Lower leg skin (tissue), 4 donors: ENCODE results near the gene SCAF8. TPM values are rescaled to one million over a fixed set of nuclear protein-coding genes. Genes with fewer than 3 reads are reported as not detected.

Experiments used
- DNase-seq, 2 donors: peaks; one replicate each; pipeline ENCODE4 v3.0.0-alpha.2; 2019; ENCODE audit warnings: low spot score in 2 of 2
- H3K4me3 ChIP-seq: fragments of 200-600 bp; sonication (generic); 2 replicates; pipeline ENCODE4 v1.5.1; 2017; ENCODE audit warnings: mild to moderate bottlenecking, low read depth; ENCODE audit not compliant: poor library complexity, severe bottlenecking
- POLR2A ChIP-seq, 2 donors: fragments of 450-650 bp; IDR thresholded peaks; one replicate each; pipeline ENCODE4 v1.6.1; 2016 to 2017; ENCODE audit warnings: antibody characterized with exemption in 2 of 2, mild to moderate bottlenecking in 1 of 2, moderate library complexity in 1 of 2
- WGBS, 2 donors: methylation state at CpG; one replicate each; pipeline ENCODE4 v1.1.5; 2018; 5-methylcytosine and 5-hydroxymethylcytosine counted together
- intact Hi-C: fragments of 100-400 bp; cut with DNase I; formaldehyde crosslinking; loops from one replicate; pipeline ENCODE4 v1.15.0; 2023; ENCODE audit warnings: low total_unique reads
- total RNA-seq, 4 donors: library from RNA; depleted of rRNA; stranded (reverse); fragments of >200 nt; gene quantifications; one replicate each; pipeline ENCODE4 v1.1.0, GENCODE V29; 2016
- TF ChIP-seq, protein P1 (sequence below), 3 donors: fragments of 450-650 bp; IDR thresholded peaks; one replicate each; pipeline ENCODE4 v1.5.1; 2016; ENCODE audit warnings: antibody characterized with exemption in 3 of 3, mild to moderate bottlenecking in 3 of 3, moderate library complexity in 2 of 3

SCAF8 gene
- total RNA-seq, 4 donors from 2014 or later = 31.4 to 45.3 (median 41.3) TPM

DNA sequence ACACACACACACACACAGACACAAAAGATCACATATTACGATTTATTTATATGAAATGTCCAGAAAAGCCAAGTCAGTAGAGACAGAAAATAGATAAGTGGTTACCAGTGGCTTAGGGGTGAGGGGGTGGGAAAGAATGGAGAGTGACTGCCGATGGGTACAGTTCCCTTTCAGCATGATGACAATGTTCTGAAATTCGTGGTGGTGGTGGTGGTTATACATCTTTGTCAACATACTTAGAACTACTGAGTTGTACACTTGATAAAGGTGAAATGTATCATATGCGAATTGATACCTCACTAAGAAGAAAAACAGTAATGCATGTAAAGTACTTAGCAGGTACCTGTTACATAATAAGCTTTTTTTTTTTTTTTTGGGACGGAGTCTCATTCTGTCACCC lies 124.3 kb downstream of the SCAF8 start:
- no peak overlapping the region for H3K4me3 ChIP-seq
- DNase-seq = no peak
- 93 to 97% methylated on average over 5 of the region's 5 CpGs for WGBS, 2 donors
- intact Hi-C loops = no loop called here
- TF ChIP-seq, protein P1, sequence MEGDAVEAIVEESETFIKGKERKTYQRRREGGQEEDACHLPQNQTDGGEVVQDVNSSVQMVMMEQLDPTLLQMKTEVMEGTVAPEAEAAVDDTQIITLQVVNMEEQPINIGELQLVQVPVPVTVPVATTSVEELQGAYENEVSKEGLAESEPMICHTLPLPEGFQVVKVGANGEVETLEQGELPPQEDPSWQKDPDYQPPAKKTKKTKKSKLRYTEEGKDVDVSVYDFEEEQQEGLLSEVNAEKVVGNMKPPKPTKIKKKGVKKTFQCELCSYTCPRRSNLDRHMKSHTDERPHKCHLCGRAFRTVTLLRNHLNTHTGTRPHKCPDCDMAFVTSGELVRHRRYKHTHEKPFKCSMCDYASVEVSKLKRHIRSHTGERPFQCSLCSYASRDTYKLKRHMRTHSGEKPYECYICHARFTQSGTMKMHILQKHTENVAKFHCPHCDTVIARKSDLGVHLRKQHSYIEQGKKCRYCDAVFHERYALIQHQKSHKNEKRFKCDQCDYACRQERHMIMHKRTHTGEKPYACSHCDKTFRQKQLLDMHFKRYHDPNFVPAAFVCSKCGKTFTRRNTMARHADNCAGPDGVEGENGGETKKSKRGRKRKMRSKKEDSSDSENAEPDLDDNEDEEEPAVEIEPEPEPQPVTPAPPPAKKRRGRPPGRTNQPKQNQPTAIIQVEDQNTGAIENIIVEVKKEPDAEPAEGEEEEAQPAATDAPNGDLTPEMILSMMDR (IDR thresholded peaks at IDR 0.05) = no peak
- TF ChIP-seq POLR2A (IDR thresholded peaks at IDR 0.05) = no peak

DNA sequence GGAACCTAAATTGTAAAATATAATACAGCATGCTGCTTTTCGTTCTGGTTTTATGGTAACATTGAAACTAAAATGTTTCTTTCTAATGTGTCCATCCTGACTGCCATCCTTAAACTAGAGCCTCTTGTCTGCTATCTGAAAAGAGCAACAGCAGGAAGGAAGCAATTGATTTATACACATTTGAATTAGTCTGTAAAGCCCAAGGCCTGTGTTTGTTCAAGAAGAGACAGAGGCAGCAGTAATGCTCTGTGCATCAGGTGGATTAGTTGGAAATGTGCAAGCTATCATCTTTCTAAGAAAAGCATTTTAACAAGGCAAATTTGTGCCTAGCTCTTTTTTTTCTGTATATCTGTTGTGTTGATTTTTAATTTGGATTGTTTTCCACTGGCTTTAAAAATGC lies 128.6 kb downstream of the SCAF8 start:
- TF ChIP-seq, protein P1 (IDR thresholded peaks at IDR 0.05) = no peak
- no peak for TF ChIP-seq POLR2A (IDR thresholded peaks at IDR 0.05)
- no peak overlapping the region for H3K4me3 ChIP-seq
- intact Hi-C loops = no loop called here
- WGBS, 2 donors = 73% methylated on average over 1 of the region's 1 CpG
- DNase-seq = no peak

DNA sequence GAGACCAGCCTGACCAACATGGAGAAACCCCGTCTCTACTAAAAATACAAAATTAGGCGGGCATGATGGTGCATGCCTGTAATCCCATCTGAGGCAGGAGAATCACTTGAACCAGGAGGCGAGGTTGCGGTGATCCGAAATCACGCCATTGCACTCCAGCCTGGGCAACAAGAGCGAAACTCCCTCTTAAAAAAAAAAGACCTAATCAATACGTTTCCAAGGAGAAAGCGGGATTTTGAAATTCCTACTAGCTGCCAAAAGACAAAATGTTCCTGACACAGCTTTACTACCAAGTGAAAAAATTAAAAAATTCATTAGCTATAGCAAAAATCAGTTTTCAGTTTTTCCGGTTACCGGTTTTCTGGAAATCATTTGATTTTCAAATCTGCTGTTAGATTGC lies 129.3 kb downstream of the SCAF8 start:
- intact Hi-C loops = no loop called here

DNA sequence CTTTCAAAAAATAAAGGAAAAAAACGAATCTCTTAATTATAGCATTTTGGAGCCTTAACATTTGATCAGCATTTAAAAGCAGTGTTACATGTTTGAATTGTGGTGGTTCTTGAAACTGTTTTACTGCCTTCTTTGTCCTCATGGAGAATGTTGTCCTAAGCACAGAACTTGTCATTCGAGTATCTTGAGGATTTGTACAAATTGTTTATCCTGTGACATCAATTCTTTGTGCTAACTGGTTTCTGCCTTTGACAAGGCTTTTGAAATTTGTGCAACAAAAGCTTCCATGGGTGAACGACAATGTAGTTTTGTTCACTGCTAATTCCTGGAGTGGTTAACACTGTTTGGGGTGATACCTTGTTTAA lies 130.8 kb downstream of the SCAF8 start:
- no peak for DNase-seq
- intact Hi-C loops = no loop called here

More for the DNA sequence above, 129.3 kb downstream of the SCAF8 start:
- no peak for DNase-seq
- H3K4me3 ChIP-seq = no peak overlapping the region
- no peak for TF ChIP-seq POLR2A (IDR thresholded peaks at IDR 0.05)
- TF ChIP-seq, protein P1 (IDR thresholded peaks at IDR 0.05) = no peak
- 82 to 88% methylated on average over 11 of the region's 11 CpGs for WGBS, 2 donors

DNA sequence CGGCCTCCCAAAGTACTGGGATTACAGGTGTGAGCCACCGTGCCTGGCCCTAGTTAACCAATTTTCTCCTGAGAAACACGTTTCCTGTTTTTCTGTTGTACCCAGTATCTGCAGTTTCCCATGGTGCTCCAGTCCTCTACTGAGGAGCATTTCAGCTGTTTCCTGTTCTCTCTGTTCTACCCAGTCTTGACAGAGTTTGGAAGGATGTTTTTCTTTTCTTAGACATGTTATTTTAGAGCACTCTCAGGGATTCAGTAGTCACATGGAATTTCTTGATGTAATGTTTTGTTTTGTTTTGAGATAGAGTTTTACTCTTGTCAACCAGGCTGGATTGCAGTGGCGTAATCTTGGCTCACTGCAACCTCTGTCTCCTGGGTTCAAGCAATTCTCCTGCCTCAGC lies 132.1 kb downstream of the SCAF8 start:
- TF ChIP-seq, protein P1 (IDR thresholded peaks at IDR 0.05) = no peak
- TF ChIP-seq POLR2A (IDR thresholded peaks at IDR 0.05) = no peak
- H3K4me3 ChIP-seq = no peak overlapping the region
- intact Hi-C loops = no loop called here
- WGBS, 2 donors = 84 to 87% methylated on average over 4 of the region's 4 CpGs
- DNase-seq = no peak

More for the DNA sequence above, 130.8 kb downstream of the SCAF8 start:
- TF ChIP-seq, protein P1 (IDR thresholded peaks at IDR 0.05) = no peak
- no peak for TF ChIP-seq POLR2A (IDR thresholded peaks at IDR 0.05)
- 52 to 62% methylated on average over 3 of the region's 3 CpGs for WGBS, 2 donors
- H3K4me3 ChIP-seq = no peak overlapping the region

DNA sequence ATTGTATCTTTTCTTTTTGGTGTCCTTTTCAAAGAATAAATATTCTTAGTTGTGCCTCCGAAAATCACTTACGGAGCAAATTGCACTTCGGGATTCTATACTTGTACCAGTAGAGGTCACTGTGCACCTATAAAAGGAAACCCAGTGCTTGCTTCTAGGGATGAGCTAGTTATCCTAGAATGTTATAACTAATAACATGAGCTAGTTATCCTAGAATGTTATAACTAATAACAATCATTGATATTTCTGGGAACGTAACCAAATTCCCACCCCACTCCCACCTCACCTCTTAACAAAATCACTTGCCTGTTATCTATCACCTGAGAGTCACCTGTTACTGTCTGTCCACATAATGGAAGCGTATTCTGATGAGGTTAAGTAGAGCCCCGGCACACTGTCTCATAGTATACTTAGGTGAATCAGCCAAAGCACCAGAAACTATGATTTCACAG lies 135.0 kb downstream of the SCAF8 start:
- intact Hi-C loops = no loop called here
- WGBS, 2 donors = 47 to 50% methylated on average over 6 of the region's 6 CpGs
- TF ChIP-seq, protein P1 (IDR thresholded peaks at IDR 0.05) = no peak
- no peak for TF ChIP-seq POLR2A (IDR thresholded peaks at IDR 0.05)
- no peak overlapping the region for H3K4me3 ChIP-seq
- DNase-seq = no peak
